H1 (cell line): ENCODE results near the gene RAPGEF6. TPM values are rescaled to one million over a fixed set of nuclear protein-coding genes. Genes with fewer than 3 reads are reported as not detected.

Source experiments
- CEBPB ChIP-seq: IDR thresholded peaks from 2 replicates; pipeline ENCODE4 v1.6.1; 2012; ENCODE audit warnings: low read depth, low read length
- GABPA ChIP-seq: IDR thresholded peaks from 2 replicates; pipeline ENCODE4 v1.6.1; 2011; ENCODE audit warnings: mild to moderate bottlenecking, low read length, moderate library complexity, borderline replicate concordance; ENCODE audit not compliant: insufficient read depth
- MAFK ChIP-seq: IDR thresholded peaks from 2 replicates; pipeline ENCODE4 v1.6.1; 2012; ENCODE audit warnings: low read depth, mild to moderate bottlenecking, improper control_type of control experiment, low read length
- SP4 ChIP-seq: IDR thresholded peaks from 2 replicates; pipeline ENCODE4 v1.6.1; 2012; ENCODE audit warnings: low read length, inconsistent platforms
- SRF ChIP-seq: IDR thresholded peaks from 2 replicates; pipeline ENCODE4 v1.6.1; 2011; ENCODE audit warnings: mild to moderate bottlenecking, low read depth, low read length, moderate library complexity
- USF2 ChIP-seq: IDR thresholded peaks from 2 replicates; pipeline ENCODE4 v1.6.1; 2011; ENCODE audit warnings: low read length, improper control_type of control experiment
- polyA plus RNA-seq, 7 experiments: library from polyadenylated mRNA; depleted of rRNA in 3 of 7; stranded (reverse) in 5 of 7; unstranded in 2 of 7; fragments of >200 nt in 5 of 7; fragments of 200-250 nt in 2 of 7; gene quantifications; 1 replicate in 5 of 7; 2 replicates in 1 of 7; 4 replicates in 1 of 7; pipeline versions ENCODE4 v1.2.1 to v1.2.3, GENCODE V29; 2011 to 2013; ENCODE audit warnings: missing spikeins in 2 of 7, mixed read lengths in 2 of 7
- total RNA-seq: library from RNA; stranded (reverse); fragmentation: NEBNext Ultra II Directional; extraction: Animal tissue kit (Norgen Biotek cat#: 25700); gene quantifications from 2 replicates; pipeline ENCODE4 v1.2.1, GENCODE V29; 2021

Gene RAPGEF6
- total and polyA plus RNA-seq, 2 of the 8 experiments (the other 6 are each of a cell fraction or from before 2014, with no cell fraction given): 4.8 to 20.0 TPM

- no peak for TF ChIP-seq SP4
- TF ChIP-seq CEBPB: no peak
- no peak for TF ChIP-seq MAFK
- no peak for TF ChIP-seq GABPA
- no peak for TF ChIP-seq USF2
- no peak for TF ChIP-seq SRF
- TF ChIP-seq, all 59 proteins: peak for 0
These were observed 7.7 kb downstream of the RAPGEF6 start (continued) for GRCh38 chr5:131627207-131627865.
